Measurements from ENCODE around the gene ZNF624. TPM values are rescaled to one million over a fixed set of nuclear protein-coding genes. Genes with fewer than 3 reads are reported as not detected.
"Not testable (repeated sequence)": the region's sequence is repeated elsewhere in the genome, so short reads cannot be mapped to it uniquely, and the experiment has no call there.

The ZNF624 gene
- 10 to 100 TPM; 10.7 to 14.2 (median 13.8) TPM for polyA plus RNA-seq (ENCODE audit: insufficient read length in 4 of 4)

DNA sequence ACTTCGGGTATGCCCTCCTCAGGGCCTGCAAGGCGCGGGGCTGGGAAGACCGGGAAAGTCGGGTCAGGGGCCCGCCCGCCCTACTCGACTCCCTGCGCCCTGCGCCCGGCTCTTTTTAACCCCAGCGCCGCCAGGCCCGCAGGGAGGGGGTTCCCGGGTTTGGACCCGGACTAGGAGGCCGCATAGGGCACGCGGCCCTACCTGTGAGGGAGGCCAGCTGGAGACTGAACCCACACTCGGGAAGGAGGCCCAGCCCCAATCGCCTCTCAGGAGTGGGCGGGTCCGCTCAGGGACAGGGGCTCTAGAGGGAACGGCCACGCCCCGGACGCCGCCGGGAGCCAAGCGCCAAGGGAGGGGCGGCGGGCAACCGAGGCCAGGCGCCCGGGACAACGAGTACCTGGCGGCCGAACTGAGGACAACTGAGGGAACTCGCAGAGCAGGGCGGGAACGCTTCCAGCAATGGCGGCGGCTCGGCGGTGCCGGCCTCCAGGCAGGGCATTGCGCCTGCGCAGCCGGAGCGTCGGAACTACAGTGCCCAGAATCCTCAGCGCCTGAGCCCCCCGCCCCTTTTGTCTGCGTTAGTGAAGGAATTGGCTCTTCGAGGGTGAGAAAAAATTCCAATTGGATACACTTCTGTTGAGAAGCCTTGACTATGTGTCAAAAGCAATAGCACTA, at the start of gene ZNF624:
Gene ZNF624 (minus strand): TSS at position 484 of the 675 bp plus-strand sequence.
- peak; percentile 86 to 91 (median 86) for DNase-seq (ENCODE audit: low read depth in 4 of 4, low spot score in 3 of 4)

DNA sequence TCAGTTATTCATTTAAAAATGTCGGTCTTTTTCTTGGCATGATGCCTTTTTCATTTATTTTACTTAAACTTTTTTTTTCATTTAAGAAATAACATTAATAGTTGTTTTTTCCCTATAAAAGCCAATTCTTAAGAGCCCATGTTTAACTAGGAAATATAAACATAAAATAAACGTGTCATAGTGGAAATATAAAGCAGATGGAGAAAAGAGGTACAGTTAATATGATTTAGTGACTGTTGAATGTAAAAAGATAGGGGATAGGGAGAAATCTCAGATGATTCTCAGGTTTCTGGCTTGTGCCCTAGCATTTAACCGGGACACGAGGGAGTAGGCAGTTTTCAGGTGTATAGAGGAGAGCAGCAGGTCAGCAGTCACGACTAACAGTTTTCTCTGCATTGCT, 44.0 kb upstream of the ZNF624 start:
- DNase-seq (ENCODE audit: low read depth in 4 of 4, low spot score in 3 of 4) = not testable (repeated sequence)

DNA sequence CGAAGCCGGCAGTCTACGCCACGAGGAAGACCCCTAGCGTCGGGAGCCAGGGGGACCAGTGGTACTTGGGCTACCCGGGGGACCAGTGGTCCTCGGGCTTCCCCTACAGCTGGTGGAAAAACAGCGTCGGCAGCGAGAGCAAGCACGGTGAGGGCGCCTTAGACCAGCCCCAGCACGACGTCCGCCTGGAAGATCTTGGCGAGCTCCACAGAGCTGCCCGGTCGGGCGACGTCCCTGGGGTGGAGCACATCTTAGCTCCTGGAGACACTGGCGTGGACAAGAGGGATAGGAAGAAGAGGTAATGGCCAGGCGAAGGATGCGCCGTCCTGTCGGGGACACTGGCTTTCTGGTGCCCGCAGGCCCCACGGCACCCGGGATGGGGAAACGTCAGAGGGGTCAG, 36.8 kb upstream of the ZNF624 start:
- not testable (repeated sequence) for DNase-seq (ENCODE audit: low read depth in 4 of 4, low spot score in 3 of 4)

DNA sequence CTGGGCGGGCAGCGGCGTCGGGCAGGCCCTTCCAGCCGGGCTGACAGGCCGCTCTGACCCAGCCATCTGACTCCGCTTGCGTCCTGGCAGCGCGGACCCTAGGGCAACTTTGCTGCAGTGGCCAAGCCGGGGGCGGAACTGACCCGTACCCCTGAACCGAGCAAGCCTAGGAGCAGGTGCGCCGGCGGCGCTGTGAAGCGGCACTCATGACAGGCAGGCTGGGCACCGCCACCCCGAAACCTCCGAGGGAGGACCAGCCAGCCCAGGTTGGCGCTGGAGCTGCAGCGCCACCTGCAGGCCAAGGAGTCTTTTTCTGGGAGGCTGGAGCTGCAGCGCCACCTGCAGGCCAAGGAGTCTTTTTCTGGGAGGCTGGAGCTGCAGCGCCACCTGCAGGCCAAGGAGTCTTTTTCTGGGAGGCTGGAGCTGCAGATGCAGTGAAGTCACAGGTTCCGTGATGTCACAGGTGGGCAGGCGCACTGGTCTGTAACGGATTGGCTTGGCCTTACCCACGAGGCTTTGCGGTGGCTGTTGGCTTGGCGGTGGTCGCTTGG, 36.2 kb upstream of the ZNF624 start, which contains the start of gene CCDC144A:
Gene CCDC144A (plus strand): TSS at position 511 of the 551 bp plus-strand sequence. CDS start 160 bp downstream, outside the sequence.
- not testable (repeated sequence) for DNase-seq (ENCODE audit: low read depth in 4 of 4, low spot score in 3 of 4)

DNA sequence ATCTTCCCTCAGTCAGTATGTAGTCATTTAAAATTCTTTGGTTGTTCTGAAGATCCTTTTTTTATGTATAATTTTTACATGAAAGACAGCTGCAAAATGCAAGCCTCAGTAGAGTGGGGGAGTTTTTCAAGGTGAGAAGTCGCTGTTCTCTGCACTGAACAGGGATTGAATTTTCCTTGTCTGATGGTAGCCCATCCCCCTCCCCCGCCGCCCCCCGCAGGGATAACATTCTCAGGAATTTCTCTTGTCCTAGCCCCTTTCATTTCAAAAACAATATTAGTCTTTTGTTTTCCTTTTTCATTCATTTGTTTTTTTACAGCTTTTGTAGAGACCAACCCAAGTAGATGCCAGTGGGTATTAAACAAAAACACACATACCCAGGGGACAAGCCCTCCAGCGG, 33.5 kb upstream of the ZNF624 start:
- DNase-seq (ENCODE audit: low read depth in 4 of 4, low spot score in 3 of 4) = not testable (repeated sequence)

DNA sequence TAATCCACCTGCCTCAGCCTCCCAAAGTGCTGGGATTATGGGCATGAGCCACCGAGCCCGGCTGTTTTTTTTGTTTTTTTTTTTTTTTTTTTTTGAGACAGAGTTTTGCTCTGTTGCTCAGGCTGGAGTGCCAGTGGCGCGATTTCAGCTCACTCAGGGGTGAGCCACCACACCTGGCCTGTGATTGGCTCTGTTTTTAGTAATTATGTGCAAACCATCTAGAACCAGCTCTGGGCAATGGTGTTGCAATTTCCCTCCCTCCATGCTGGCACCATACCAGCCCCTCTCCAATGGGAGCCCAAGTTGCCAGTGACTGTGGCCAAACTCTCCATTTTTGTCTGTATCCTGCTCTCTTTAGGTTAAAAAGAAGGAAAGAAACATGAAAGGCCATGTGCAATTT, 32.4 kb upstream of the ZNF624 start:
- not testable (repeated sequence) for DNase-seq (ENCODE audit: low read depth in 4 of 4, low spot score in 3 of 4)

DNA sequence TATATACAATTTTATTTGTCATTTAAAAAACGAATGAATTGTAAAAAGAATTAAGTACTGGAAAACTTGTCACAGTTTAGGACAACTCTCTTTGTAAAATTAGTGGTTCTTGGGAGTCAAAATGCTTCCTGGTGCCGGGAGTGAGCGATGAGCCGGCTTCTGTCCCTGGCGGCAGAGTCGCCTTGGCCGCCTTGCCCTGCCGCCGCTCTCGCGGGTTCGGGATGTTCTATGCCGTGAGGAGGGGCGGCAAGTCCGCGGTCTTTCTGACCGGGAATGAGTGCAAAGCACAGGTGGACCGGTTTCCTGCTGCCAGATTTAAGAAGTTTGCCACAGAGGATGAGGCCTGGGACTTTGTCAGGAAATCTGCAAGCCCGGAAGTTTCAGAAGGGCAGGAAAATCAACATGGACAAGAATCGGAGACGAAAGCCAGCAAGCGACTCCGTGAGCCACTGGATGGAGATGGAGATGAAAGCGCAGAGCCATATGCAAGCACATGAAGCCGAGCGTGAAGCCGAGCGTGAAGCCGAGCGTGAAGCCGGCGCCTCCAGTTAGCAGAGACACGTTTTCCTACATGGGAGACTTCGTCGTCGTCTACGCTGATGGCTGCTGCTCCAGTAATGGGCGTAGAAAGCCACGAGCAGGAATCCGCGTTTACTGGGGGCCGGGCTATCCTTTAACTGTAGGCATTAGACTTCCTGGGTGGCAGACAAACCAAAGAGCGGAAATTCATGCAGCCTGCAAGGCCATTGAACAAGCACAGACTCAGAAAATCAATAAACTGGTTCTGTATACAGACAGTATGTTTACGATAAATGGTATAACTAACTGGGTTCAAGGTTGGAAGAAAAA, 29.9 kb upstream of the ZNF624 start:
- peak in 1 of 4 donors; percentile 5 for DNase-seq (ENCODE audit: low read depth in 4 of 4, low spot score in 3 of 4)

DNA sequence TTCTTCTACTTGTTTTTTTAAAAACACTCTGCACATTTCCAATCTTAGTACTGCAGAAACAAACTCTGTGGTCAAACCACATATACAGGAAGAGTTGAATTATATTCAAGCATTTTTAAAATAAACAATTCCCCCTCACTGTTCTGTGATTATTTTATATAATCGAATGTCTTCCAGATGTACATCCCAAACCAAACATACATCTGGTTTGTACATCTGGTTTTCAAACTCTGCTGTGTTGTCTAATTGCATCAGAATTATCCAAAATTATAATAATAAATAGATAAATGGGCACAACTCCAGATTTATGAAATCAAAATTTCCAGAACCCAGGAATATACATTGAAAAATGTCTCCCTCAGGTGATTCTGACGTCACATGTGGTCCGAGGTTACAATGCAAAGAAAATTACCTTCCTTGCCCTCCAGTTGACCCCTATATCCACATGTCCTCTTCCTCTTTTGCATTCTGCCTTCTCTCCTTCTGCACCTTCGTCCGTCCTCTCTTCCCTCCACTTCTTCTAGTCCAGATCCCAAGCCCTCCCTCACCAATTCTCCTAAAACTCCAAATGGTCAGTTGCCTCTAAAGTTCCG, 23.1 kb upstream of the ZNF624 start:
- DNase-seq (ENCODE audit: low read depth in 4 of 4, low spot score in 3 of 4) = no peak

DNA sequence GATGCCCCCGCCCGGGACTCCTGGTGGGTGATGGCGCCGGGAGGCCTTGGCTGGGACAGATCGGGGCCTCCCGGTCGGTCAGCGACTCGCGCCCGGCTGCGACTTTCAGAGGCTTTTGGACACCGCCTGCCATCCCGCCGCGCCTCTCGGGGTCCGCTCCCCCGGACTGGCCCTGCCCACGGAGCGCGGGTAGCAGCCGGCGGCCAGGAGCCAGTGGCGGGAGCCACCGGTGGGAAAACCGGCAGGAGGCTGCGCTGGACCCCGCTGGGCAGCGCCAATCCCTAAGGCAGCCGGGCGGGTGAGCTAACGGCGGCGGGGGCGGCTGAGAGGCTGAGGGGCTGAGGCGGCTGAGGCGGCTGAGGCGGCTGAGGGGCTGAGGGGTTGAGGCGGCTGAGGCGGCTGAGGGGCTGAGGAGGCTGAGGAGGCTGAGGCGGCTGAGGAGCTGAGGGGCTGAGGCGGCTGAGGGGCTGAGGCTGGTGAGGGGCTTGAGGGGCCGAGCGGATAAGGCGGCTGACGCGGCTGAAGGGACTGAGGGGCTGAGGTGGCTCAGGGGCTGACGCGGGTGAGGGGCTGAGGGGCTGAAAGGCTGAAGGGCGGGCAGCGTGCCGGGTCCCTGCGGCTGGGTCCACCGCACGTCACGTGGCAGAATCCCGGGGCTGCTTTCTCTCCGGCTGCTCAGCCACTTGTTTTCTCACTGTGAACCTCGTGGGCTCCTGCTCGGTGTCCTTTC, 13.4 kb upstream of the ZNF624 start:
- DNase-seq (ENCODE audit: low read depth in 4 of 4, low spot score in 3 of 4) = not testable (repeated sequence)

DNA sequence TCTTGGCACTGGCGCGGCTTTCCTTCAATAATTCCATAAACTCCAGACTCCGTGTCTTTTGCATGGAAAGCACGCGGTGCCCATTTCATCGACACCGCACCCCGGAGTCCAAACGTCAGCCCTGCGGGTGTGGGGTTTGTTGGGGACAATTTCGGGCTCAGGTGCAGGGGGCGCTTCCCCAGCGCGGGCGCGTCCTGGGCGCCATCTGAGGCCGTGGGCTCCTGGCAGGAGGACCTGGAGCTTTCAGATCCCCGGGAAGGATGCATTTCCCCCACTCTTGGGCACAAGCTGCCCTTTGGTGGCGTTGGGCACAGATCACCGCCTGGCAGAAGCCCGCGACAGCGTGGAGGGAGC, 12.9 kb upstream of the ZNF624 start:
- not testable (repeated sequence) for DNase-seq (ENCODE audit: low read depth in 4 of 4, low spot score in 3 of 4)

DNA sequence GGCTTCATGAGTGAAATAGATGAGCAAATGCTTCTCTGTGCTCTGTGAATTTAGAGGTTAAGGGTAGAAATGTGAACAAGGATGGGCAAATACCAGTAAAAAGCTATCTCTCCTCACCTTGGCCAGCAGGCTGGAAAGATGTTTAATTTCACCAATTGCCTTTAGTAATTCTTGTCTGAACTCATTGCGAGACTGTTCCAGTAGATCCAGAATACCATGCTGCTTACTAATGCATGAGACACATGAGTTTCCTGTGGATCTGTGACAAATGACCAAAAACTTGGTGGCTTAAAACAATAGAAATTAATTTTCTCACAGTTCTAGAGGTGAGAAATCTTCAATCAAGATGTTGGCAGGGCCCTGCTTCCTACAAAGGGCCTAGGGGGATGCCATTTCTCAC, 9.3 kb upstream of the ZNF624 start:
- no peak for DNase-seq (ENCODE audit: low read depth in 4 of 4, low spot score in 3 of 4)

DNA sequence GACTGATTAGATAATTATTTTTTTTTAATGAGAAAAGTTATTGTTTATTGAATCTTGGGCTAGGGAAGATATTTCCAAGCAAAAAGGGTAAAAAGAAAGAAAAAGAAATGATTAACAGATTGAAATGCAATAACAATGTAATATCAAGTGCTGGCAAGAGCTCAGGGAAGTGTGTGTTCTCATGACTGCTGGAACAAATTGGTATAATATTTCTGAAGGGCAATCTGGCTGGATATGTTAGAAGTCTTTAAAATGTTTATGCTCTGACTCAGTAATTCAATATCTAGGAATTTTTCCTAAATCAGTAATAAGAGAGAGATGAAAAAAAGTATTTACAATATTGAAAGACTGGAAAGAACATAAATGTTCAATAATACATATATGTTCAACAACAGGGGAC, 7.6 kb upstream of the ZNF624 start:
- DNase-seq (ENCODE audit: low read depth in 4 of 4, low spot score in 3 of 4) = no peak

DNA sequence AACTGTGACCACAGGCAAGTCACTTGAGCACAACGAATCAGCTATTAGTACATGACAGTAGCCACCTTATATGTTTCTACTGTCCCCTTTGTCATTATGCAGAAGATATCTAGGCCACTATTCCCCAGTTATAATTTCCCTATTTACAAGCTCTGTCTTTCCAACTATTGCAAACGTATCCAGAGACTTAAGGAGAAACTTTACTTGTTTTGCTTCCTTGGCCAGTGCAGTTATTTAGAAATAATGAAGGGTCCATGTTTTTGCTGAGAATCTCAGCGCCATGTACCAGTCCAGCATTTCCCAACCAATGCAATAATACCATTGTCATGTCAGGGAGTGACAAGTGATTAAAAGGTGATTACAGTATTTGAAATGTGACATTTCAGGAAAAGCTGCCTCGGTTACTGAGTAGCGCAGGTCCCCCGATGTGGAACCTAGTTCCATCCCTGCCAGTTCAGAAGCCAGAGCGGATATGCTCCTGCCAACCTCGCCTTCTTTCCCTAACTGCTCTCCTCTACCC, 743 bp downstream of the ZNF624 start:
- peak in 2 of 4 donors; percentile 1 to 3 for DNase-seq (ENCODE audit: low read depth in 4 of 4, low spot score in 3 of 4)

DNA sequence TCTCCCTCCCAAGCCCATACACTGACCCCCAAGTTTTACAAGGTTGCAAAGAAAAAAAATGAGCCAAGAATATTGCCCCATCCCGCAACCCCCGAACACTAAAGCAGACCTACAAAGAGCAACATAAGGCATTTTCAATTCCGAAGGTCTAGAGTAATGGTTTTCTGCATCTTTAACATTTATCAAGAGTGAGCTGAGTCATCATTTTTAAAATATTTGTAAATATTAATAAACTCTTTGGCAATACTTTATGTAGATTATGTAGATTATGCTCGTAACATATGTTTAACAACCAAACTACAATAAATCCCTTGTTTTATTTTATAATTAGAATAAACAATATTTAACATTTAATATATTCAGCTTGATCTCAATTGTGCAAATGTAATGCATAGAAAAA, 1.4 kb downstream of the ZNF624 start:
- no peak for DNase-seq (ENCODE audit: low read depth in 4 of 4, low spot score in 3 of 4)

DNA sequence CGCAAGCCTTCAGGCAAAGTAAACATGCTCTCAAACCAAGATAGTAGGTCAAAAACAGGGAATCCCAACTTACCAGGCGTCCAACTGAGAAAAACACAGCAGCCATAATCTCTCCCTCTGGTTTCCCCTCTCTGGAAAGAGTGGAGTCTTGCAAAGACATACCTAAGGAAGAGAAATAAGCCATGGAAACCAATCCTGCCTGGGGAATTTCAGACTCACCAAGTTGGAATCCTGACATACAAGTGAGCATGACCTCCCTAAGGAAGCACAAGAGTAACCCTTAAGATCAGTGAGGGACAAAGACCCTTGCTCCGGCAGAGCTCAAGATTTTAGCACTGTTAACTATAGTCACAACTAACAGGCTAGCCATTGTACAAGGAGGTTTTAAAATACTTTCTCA, 4.1 kb downstream of the ZNF624 start:
- no peak for DNase-seq (ENCODE audit: low read depth in 4 of 4, low spot score in 3 of 4)

DNA sequence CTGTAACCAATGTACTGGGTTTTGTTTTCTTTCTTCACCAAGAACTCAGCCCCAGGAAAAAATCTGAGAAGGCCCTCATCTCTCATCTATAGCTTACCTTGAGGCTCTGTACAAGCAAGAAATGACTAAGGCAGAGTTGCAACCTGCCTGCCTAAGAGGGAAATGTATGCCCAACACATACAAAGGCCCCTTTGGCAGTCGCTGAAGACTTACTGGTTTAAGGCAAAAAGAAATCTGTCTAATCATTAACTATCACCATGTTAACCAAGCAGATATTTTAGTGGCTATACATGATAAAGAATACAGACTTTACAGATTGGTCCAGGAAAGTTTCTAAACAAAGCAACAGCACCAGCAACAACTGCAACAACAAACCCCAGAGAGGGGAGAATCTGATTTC, 14.2 kb downstream of the ZNF624 start:
- DNase-seq (ENCODE audit: low read depth in 4 of 4, low spot score in 3 of 4) = no peak

DNA sequence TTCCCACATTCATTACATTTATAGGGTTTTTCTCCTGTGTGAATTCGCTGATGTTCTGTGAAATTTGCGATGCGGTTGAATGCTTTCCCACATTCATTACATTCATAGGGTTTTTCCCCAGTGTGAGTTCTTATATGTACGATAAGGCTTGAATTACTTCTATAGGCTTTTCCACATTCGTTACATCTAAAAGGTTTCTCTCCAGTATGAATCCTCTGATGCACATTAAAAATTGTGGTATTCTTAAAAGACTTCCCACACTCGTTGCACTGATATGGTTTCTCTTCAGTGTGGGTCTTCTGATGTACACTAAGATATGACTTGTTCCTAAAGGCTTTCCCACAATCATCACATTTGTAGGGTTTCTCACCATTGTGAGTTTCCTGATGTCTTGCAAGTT, 30.4 kb downstream of the ZNF624 start:
- DNase-seq (ENCODE audit: low read depth in 4 of 4, low spot score in 3 of 4) = no peak

DNA sequence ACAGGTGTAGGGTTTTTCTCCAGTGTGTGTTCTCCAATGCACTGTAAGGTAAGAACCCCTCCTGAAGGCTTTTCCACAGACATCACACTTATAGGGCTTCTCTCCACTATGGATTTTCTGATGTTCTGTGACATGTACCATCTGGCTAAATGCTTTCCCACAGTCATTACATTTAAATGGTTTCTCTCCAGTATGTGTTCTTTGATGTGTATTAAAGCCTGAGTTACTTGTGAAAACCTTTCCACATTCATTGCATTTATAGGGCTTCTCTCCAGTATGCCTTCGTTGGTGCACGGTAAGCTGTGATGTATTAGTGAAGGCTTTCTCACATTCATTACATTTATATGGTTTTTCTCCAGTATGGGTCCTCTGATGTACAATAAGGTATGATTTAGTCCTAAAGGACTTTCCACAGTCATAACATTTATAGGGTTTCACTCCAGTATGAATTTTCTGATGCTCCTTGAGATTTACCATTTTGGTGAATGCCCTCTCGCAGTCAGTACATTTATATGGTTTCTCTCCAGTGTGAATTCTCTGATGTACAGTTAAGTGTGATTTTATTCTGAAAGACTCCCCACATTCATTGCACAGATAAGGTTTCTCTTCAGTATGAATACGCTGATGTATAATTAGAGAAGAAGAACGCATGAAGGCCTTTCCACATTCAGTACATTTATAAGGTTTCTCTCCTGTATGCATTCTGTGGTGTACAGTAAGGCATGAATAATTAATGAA, 30.9 kb downstream of the ZNF624 start:
- no peak for DNase-seq (ENCODE audit: low read depth in 4 of 4, low spot score in 3 of 4)

DNA sequence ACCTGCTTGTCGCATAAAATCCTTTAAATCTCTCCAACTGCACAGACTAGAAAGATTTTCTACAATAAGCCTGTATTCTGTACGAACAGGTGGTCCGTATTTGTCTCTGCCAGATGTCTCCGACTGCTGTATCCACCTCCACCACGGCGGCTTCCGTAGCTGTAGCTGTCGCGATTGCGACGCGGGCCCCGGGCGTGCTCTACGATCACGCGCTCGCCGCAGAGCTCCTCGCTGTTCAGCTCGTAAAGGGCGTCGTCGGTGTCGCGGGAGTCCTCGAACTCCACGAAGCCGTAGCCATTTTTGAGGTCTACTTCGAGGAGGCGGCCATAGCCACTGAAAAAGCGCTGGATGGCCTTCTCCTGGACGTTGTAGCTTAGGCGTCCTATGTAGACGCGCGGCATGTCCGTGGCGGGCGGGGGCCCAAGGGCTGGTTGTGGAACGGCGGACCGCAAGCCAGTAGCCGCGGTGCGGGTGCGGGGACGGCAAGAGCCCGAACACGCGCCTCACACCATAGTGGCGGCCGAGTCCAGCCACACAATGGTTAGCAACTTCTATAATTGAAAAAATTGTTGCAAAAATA, 36.1 kb downstream of the ZNF624 start:
- DNase-seq (ENCODE audit: low read depth in 4 of 4, low spot score in 3 of 4) = no peak

All from right renal pelvis (tissue), 4 donors.